Subcutaneous abdominal adipose tissue (tissue), 5 donors: ENCODE measurements around the gene UXT.

Experiments
- H3K27ac ChIP-seq: one replicate; pipeline ENCODE4 v1.7.0; 2013; ENCODE audit warnings: low read depth, mild to moderate bottlenecking, inconsistent platforms, low read length, moderate library complexity
- H3K27me3 ChIP-seq, 5 donors: one replicate each; pipeline ENCODE4 v1.7.0; 2013; ENCODE audit warnings: low read length in 5 of 5, inconsistent platforms in 1 of 5; ENCODE audit not compliant: control insufficient read depth in 5 of 5, insufficient read depth in 4 of 5
- H3K36me3 ChIP-seq, 5 donors: one replicate each; pipeline ENCODE4 v1.7.0; 2013; ENCODE audit warnings: low read length in 5 of 5; ENCODE audit not compliant: control insufficient read depth in 5 of 5, insufficient read depth in 5 of 5
- H3K4me1 ChIP-seq, 5 donors: one replicate each; pipeline ENCODE4 v1.7.0; 2013; ENCODE audit warnings: low read length in 5 of 5, mild to moderate bottlenecking in 3 of 5, moderate library complexity in 1 of 5; ENCODE audit not compliant: control insufficient read depth in 5 of 5, insufficient read depth in 5 of 5
- H3K4me3 ChIP-seq, 5 donors: one replicate each; pipeline ENCODE4 v1.7.0; 2013; ENCODE audit warnings: low read length in 5 of 5, low read depth in 1 of 5
- H3K9ac ChIP-seq, 5 donors: one replicate each; pipeline ENCODE4 v1.7.0; 2013; ENCODE audit warnings: low read length in 5 of 5, mild to moderate bottlenecking in 4 of 5, moderate library complexity in 3 of 5
- H3K9me3 ChIP-seq, 5 donors: one replicate each; pipeline ENCODE4 v1.7.0; 2013; ENCODE audit warnings: low read length in 5 of 5; ENCODE audit not compliant: control insufficient read depth in 5 of 5
- donor health status: healthy.
- donor health status: healthy.
- donor health status: healthy.
- donor health status: healthy.
- donor health status: healthy.

UXT gene

GRCh38 chrX:47621851-47622250 lies 37.1 kb downstream of the UXT start:
- Histone ChIP-seq H3K36me3 (no peaks in the 10 kb centered on the region), H3K4me1 (peaks cover 0 to 10% (median 0%) of the 10 kb centered on the region in 5 donors), H3K27ac (no peak overlapping the region), H3K9me3 (peaks cover 0 to 10% (median 0%) of the 10 kb centered on the region in 5 donors), H3K27me3 (peaks cover 0 to 27% (median 14%) of the 10 kb centered on the region in 5 donors), H3K9ac (no peak overlapping the region), H3K4me3 (no peak overlapping the region)

GRCh38 chrX:47620303-47620685 lies 38.7 kb downstream of the UXT start:
- H3K9ac ChIP-seq: no peak overlapping the region
- peaks cover 0 to 10% (median 0%) of the 10 kb centered on the region in 5 donors for H3K9me3 ChIP-seq
- peaks cover 0 to 10% (median 0%) of the 10 kb centered on the region in 5 donors for H3K4me1 ChIP-seq
- peaks cover 0 to 27% (median 13%) of the 10 kb centered on the region in 5 donors for H3K27me3 ChIP-seq
- H3K4me3 ChIP-seq: no peak overlapping the region
- H3K36me3 ChIP-seq: no peaks in the 10 kb centered on the region
- H3K27ac ChIP-seq: no peak overlapping the region

- Histone ChIP-seq H3K36me3 (no peaks in the 10 kb centered on the region), H3K4me3 (peak within 1 kb of the TSS in 2 of 5 donors; percentile 44 to 62), H3K9me3 (peaks cover 0 to 10% (median 0%) of the 10 kb centered on the region in 5 donors), H3K27me3 (peaks cover 0 to 26% (median 13%) of the 10 kb centered on the region in 5 donors), H3K9ac (no peak within 1 kb of the TSS), H3K4me1 (peaks cover 0 to 10% (median 0%) of the 10 kb centered on the region in 5 donors), H3K27ac (no peak within 1 kb of the TSS)
These were observed 39.3 kb downstream of the UXT start, which contains the start of gene SYN1 for GRCh38 chrX:47619486-47620302. Gene SYN1 (minus strand): TSS chrX:47619857. CDS start chrX:47619728, 129 bp downstream.

- H3K36me3 ChIP-seq: no peaks in the 10 kb centered on the region
- H3K4me3 ChIP-seq: peak overlapping the region in 1 of 5 donors; percentile 44
- no peak overlapping the region for H3K9ac ChIP-seq
- peaks cover 0 to 26% (median 14%) of the 10 kb centered on the region in 5 donors for H3K27me3 ChIP-seq
- H3K9me3 ChIP-seq: peaks cover 0 to 8% (median 0%) of the 10 kb centered on the region in 5 donors
- H3K4me1 ChIP-seq: peaks cover 0 to 9% (median 0%) of the 10 kb centered on the region in 5 donors
- no peak overlapping the region for H3K27ac ChIP-seq
These were observed 40.0 kb downstream of the UXT start for GRCh38 chrX:47618923-47619485.

- H3K27ac ChIP-seq: no peak overlapping the region
These were observed 44.4 kb downstream of the UXT start for GRCh38 chrX:47614618-47615017.

GRCh38 chrX:47613082-47613481 lies 45.9 kb downstream of the UXT start:
- Histone ChIP-seq H3K9me3 (peaks cover 0 to 6% (median 0%) of the 10 kb centered on the region in 5 donors), H3K27me3 (peaks cover 0 to 22% (median 12%) of the 10 kb centered on the region in 5 donors), H3K27ac (no peak overlapping the region), H3K36me3 (no peaks in the 10 kb centered on the region), H3K9ac (no peak overlapping the region), H3K4me3 (no peak overlapping the region), H3K4me1 (no peaks in the 10 kb centered on the region)

More at GRCh38 chrX:47614618-47615017, 44.4 kb downstream of the UXT start:
- peaks cover 0 to 3% (median 0%) of the 10 kb centered on the region in 5 donors for H3K4me1 ChIP-seq
- no peak overlapping the region for H3K4me3 ChIP-seq
- no peaks in the 10 kb centered on the region for H3K36me3 ChIP-seq
- H3K9me3 ChIP-seq: peaks cover 0 to 6% (median 0%) of the 10 kb centered on the region in 5 donors
- H3K27me3 ChIP-seq: peaks cover 0 to 19% (median 10%) of the 10 kb centered on the region in 5 donors
- no peak overlapping the region for H3K9ac ChIP-seq

- no peak overlapping the region for H3K27ac ChIP-seq
- no peak overlapping the region for H3K9ac ChIP-seq
- peaks cover 0 to 6% (median 0%) of the 10 kb centered on the region in 5 donors for H3K9me3 ChIP-seq
- no peak overlapping the region for H3K4me3 ChIP-seq
- peaks cover 0 to 22% (median 12%) of the 10 kb centered on the region in 5 donors for H3K27me3 ChIP-seq
- no peaks in the 10 kb centered on the region for H3K36me3 ChIP-seq
- H3K4me1 ChIP-seq: no peaks in the 10 kb centered on the region
These were observed 46.6 kb downstream of the UXT start for GRCh38 chrX:47612418-47612817.

- peaks cover 0 to 6% (median 0%) of the 10 kb centered on the region in 5 donors for H3K9me3 ChIP-seq
- no peak overlapping the region for H3K4me3 ChIP-seq
- no peak overlapping the region for H3K27ac ChIP-seq
- H3K4me1 ChIP-seq: no peaks in the 10 kb centered on the region
- H3K27me3 ChIP-seq: peaks cover 0 to 22% (median 12%) of the 10 kb centered on the region in 5 donors
- H3K36me3 ChIP-seq: no peaks in the 10 kb centered on the region
- H3K9ac ChIP-seq: no peak overlapping the region
These were observed 47.1 kb downstream of the UXT start for GRCh38 chrX:47611926-47612325.

GRCh38 chrX:47611489-47611888 lies 47.5 kb downstream of the UXT start:
- Histone ChIP-seq H3K27ac (no peak overlapping the region), H3K4me3 (no peak overlapping the region), H3K27me3 (peaks cover 0 to 22% (median 12%) of the 10 kb centered on the region in 5 donors), H3K9ac (no peak overlapping the region), H3K36me3 (no peaks in the 10 kb centered on the region), H3K4me1 (no peaks in the 10 kb centered on the region), H3K9me3 (peaks cover 0 to 6% (median 0%) of the 10 kb centered on the region in 5 donors)

GRCh38 chrX:47610511-47610910 lies 48.5 kb downstream of the UXT start:
- no peak overlapping the region for H3K4me3 ChIP-seq
- H3K9me3 ChIP-seq: peaks cover 0 to 6% (median 0%) of the 10 kb centered on the region in 5 donors
- H3K27ac ChIP-seq: no peak overlapping the region
- no peaks in the 10 kb centered on the region for H3K36me3 ChIP-seq
- H3K27me3 ChIP-seq: peaks cover 0 to 23% (median 10%) of the 10 kb centered on the region in 5 donors
- H3K9ac ChIP-seq: no peak overlapping the region
- H3K4me1 ChIP-seq: no peaks in the 10 kb centered on the region
